Pancreas (tissue), 10 donors: ENCODE measurements around the gene LANCL3. TPM values are rescaled to one million over a fixed set of nuclear protein-coding genes. Genes with fewer than 3 reads are reported as not detected.
"Not testable (repeated sequence)": the region's sequence is repeated elsewhere in the genome, so short reads cannot be mapped to it uniquely, and the experiment has no call there.

ENCODE experiments used
- ATAC-seq, 4 donors: fragments of 200-7000 bp; cut with Tn5 transposase; one replicate each; pipeline versions ENCODE4 v1.8.0 to v1.9.1; 2020; ENCODE audit warnings: mild to moderate bottlenecking in 4 of 4, moderate library complexity in 4 of 4
- DNase-seq, 6 donors: peaks; one replicate each; pipeline ENCODE4 v3.0.0-alpha.2; 2020
- FAIRE-seq: peaks from 2 replicates; lab custom pipeline; 2012; peaks lifted over from hg19 to GRCh38; lab: Jason Lieb, UNC
- H3K27ac ChIP-seq, 4 donors: fragments of 200-600 bp; sonication (generic); 1 replicate in 3 of 4; 2 replicates in 1 of 4; pipeline versions ENCODE4 v1.5.0 to v1.8.0; 2020
- H3K27me3 ChIP-seq, 4 donors: fragments of 200-600 bp; one replicate each; pipeline ENCODE4 v1.8.0; 2021
- H3K36me3 ChIP-seq, 3 donors: fragments of 200-600 bp; sonication (generic) in 1 of 3; one replicate each; pipeline versions ENCODE4 v1.5.0 to v1.8.0; 2020 to 2021
- H3K4me1 ChIP-seq, 3 donors: fragments of 200-600 bp; one replicate each; pipeline ENCODE4 v1.8.0; 2021
- H3K4me3 ChIP-seq, 4 donors: fragments of 200-600 bp; sonication (generic) in 2 of 4; one replicate each; pipeline versions ENCODE4 v1.5.0 to v1.8.0; 2020 to 2021
- H3K9me3 ChIP-seq, 4 donors: fragments of 200-600 bp; one replicate each; pipeline ENCODE4 v1.8.0; 2021
- WGBS, 2 donors: extraction: QIAGEN DNeasy Blood & Tissue Kit; methylation state at CpG; one replicate each; pipeline ENCODE4 v1.1.7; 2013; 5-methylcytosine and 5-hydroxymethylcytosine counted together
- intact Hi-C, 3 donors: fragments of 100-400 bp; cut with DNase I; formaldehyde crosslinking; loops; one replicate each; pipeline versions ENCODE4 v1.11.1 to v1.14.2; 2022
- polyA plus RNA-seq, 2 donors: library from polyadenylated mRNA; stranded (reverse); fragments of 200-250 nt; gene quantifications; one replicate each; pipeline ENCODE4 v1.2.3, GENCODE V29; 2013
- total RNA-seq, 6 donors: library from RNA; stranded (reverse); fragmentation: NEBNext Ultra II Directional in 4 of 6; extraction: Animal tissue kit (Norgen Biotek cat#: 25700) in 4 of 6; gene quantifications; one replicate each; pipeline versions ENCODE4 v1.2.1 to v1.2.4, GENCODE V29; 2021 to 2023
- TF ChIP-seq, protein P1 (sequence below), 4 donors: fragments of 200-600 bp; sonication (generic) in 3 of 4; IDR thresholded peaks; one replicate each; pipeline versions ENCODE4 v1.5.0 to v1.8.0; 2021; ENCODE audit warnings: antibody characterized with exemption in 4 of 4
- donor health status: healthy with polysubstance abuse.
- donor health status: DM: no; HTN: no; CAD: no; lungs with moderate emphysema.
- donor health status: DM: no; HTN: no; CAD: no.
- donor health status: control.
- donor health status: control.
- donor health status: Bipolar disorder and iron deficiency.
- donor health status: DM: yes; HTN: yes; CAD: no.
- donor health status: DM: no; HTN: no; CAD: no.
- donor health status: DM: no; HTN: no; CAD: no.
- donor health status: DM: yes; HTN: yes; CAD: no.

The LANCL3 gene
- total and polyA plus RNA-seq, 8 donors, result under 0.01 to 0.09 (median 0.05) TPM; not detected in 1

DNA sequence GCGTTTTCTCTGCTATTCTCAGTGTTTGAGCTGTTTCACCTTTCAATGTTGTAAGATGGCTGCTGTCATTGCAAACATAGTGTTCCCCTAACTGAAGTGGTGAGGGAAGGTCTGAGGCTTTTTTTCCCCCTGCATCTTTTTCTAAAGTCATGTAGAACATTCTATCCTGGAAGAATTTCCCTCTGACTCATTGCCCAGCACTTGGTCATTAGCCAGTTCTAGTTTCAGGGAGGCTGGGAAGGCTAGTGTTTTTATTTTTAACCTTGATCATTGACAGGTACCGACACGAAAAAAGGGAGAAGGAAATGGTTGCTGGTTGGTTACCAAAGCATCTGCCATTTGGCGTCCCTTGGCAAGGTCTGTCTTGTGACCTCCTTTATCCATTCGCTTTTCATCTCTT, 6.6 kb downstream of the LANCL3 start:
- TF ChIP-seq, protein P1, sequence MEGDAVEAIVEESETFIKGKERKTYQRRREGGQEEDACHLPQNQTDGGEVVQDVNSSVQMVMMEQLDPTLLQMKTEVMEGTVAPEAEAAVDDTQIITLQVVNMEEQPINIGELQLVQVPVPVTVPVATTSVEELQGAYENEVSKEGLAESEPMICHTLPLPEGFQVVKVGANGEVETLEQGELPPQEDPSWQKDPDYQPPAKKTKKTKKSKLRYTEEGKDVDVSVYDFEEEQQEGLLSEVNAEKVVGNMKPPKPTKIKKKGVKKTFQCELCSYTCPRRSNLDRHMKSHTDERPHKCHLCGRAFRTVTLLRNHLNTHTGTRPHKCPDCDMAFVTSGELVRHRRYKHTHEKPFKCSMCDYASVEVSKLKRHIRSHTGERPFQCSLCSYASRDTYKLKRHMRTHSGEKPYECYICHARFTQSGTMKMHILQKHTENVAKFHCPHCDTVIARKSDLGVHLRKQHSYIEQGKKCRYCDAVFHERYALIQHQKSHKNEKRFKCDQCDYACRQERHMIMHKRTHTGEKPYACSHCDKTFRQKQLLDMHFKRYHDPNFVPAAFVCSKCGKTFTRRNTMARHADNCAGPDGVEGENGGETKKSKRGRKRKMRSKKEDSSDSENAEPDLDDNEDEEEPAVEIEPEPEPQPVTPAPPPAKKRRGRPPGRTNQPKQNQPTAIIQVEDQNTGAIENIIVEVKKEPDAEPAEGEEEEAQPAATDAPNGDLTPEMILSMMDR (IDR thresholded peaks at IDR 0.05), result no peak
- 44 to 57% methylated on average over 5 of the region's 5 CpGs for WGBS, 2 donors
- H3K27ac ChIP-seq, result no peak overlapping the region
- no peaks in the 10 kb centered on the region for H3K27me3 ChIP-seq
- H3K36me3 ChIP-seq, result no peaks in the 10 kb centered on the region
- H3K4me3 ChIP-seq, result no peak overlapping the region
- DNase-seq (no peak), ATAC-seq (peak in 1 of 4 donors; percentile 49), FAIRE-seq (no peak)
- intact Hi-C loops, result no loop called here
- H3K4me1 ChIP-seq, result no peaks in the 10 kb centered on the region
- H3K9me3 ChIP-seq, result no peaks in the 10 kb centered on the region

DNA sequence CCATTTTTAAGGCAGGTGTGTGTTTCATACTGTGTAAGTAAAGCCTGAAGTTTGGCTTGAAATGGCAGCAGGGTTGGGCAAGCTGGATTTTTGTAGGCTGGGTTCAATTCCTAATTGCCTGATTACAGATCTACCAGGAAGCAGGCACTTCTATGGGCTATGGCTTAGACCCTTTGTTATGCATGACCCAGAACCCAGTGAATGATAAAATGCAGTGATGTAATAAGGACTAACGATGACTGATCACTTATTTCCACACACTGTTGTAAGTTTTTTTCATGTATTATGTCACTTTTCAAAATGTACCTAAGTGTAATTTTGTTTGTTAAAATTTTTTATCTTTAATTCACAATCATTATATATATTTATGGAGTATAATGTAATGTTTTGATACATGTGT, 8.6 kb downstream of the LANCL3 start:
- no peaks in the 10 kb centered on the region for H3K36me3 ChIP-seq
- TF ChIP-seq, protein P1 (IDR thresholded peaks at IDR 0.05), result no peak
- DNase-seq, result no peak
- FAIRE-seq, result no peak
- intact Hi-C loops, result no loop called here
- no peaks in the 10 kb centered on the region for H3K27me3 ChIP-seq
- no peaks in the 10 kb centered on the region for H3K4me1 ChIP-seq
- H3K9me3 ChIP-seq, result no peaks in the 10 kb centered on the region
- WGBS, 2 donors, result 72 to 75% methylated on average over 1 of the region's 1 CpG
- ATAC-seq, result no peak
- H3K4me3 ChIP-seq, result no peak overlapping the region
- no peak overlapping the region for H3K27ac ChIP-seq

DNA sequence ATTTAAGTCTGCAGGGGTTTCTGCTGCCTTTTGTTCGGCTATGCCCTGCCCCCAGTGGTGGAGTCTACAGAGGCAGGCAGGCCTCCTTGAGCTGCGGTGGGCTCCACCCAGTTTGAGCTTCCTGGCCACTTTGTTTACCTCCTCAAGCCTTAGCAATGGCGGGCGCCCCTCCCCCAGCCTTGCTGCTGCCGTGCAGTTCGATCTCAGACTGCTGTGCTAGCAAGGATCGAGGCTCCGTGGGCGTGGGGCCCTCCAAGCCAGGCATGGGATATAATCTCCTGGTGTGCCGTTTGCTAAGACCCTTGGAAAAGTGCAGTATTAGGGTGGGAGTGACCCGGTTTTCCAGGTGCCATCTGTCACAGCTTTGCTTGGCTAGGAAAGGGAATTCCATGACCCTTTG, 15.9 kb downstream of the LANCL3 start:
- H3K4me3 ChIP-seq, ATAC-seq, H3K4me1 ChIP-seq, H3K36me3 ChIP-seq, H3K27me3 ChIP-seq, H3K27ac ChIP-seq, intact Hi-C loops, H3K9me3 ChIP-seq, FAIRE-seq: not testable (repeated sequence)
- 78 to 87% methylated on average over 11 of the region's 11 CpGs for WGBS, 2 donors
- peak in 1 of 6 donors; percentile 52 for DNase-seq

DNA sequence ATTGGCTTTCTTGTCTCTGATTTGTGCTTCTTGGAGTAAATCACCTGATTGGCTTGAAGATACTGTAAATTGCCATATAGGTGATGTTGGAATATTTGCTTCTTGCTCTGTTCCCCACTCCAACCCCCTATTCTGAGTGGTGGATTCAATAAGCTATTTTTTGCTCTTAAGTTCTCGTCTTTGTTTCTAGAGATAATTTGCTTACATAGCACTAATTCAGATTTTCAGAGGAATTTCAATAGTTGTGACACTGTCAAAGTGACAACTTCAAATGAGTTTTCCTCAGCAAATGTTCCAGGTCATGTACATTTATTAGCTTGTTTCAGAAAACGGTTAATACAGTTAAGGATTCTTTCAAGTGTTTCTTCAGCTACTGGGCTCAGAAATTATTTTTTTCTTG, 18.6 kb downstream of the LANCL3 start:
- no peak for ATAC-seq
- no peaks in the 10 kb centered on the region for H3K4me1 ChIP-seq
- no peak overlapping the region for H3K4me3 ChIP-seq
- H3K9me3 ChIP-seq, result no peaks in the 10 kb centered on the region
- TF ChIP-seq, protein P1 (IDR thresholded peaks at IDR 0.05), result no peak
- no peaks in the 10 kb centered on the region for H3K27me3 ChIP-seq
- DNase-seq, result no peak
- intact Hi-C loops, result no loop called here
- no peak overlapping the region for H3K27ac ChIP-seq
- FAIRE-seq, result no peak
- 35 to 61% methylated on average over 2 of the region's 2 CpGs for WGBS, 2 donors
- H3K36me3 ChIP-seq, result no peaks in the 10 kb centered on the region

DNA sequence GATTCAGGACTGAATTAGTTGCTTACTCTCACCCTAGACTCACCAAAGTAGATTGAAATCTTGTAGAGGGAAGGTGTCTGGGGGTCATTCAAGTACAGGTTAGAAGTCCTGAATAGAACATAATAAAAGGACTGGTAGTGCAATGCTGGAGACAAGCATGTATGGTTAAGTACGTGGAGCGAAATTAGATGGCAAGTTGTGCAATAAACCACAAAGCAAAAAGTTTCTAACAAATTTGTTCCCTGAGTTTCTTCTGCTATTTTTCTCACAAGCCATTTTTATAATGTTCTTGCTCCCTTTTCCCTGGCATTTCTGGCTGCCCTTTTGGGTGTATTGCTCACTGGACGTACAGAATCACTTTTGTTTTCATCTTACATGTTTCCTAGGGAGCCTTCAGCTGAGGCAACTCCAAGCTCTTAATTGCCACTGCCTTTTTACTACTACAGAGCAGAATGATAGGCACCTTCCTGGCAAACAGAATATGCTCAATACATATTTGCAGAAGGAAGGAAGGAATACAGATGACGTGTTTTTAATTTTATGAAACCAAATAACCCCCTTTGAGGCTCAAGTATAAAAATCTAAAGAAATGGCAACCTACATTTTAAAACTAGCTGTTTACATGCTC, 23.4 kb downstream of the LANCL3 start:
- Histone ChIP-seq H3K4me3 (no peak overlapping the region), H3K4me1 (no peaks in the 10 kb centered on the region), H3K27me3 (no peaks in the 10 kb centered on the region), H3K36me3 (no peaks in the 10 kb centered on the region), H3K9me3 (no peaks in the 10 kb centered on the region), H3K27ac (no peak overlapping the region)
- intact Hi-C loops, result no loop called here
- ATAC-seq (no peak), DNase-seq (no peak), FAIRE-seq (peak; percentile 47)
- TF ChIP-seq, protein P1 (IDR thresholded peaks at IDR 0.05), result no peak
- WGBS, 2 donors, result 58 to 60% methylated on average over 4 of the region's 4 CpGs
